ENCODE results near the gene FN1.
A peak's percentile ranks its signal among the peaks of the same experiment; 100 is the strongest.
"Not testable (repeated sequence)": the region's sequence is repeated elsewhere in the genome, so short reads cannot be mapped to it uniquely, and the experiment has no call there.

The FN1 gene

DNA sequence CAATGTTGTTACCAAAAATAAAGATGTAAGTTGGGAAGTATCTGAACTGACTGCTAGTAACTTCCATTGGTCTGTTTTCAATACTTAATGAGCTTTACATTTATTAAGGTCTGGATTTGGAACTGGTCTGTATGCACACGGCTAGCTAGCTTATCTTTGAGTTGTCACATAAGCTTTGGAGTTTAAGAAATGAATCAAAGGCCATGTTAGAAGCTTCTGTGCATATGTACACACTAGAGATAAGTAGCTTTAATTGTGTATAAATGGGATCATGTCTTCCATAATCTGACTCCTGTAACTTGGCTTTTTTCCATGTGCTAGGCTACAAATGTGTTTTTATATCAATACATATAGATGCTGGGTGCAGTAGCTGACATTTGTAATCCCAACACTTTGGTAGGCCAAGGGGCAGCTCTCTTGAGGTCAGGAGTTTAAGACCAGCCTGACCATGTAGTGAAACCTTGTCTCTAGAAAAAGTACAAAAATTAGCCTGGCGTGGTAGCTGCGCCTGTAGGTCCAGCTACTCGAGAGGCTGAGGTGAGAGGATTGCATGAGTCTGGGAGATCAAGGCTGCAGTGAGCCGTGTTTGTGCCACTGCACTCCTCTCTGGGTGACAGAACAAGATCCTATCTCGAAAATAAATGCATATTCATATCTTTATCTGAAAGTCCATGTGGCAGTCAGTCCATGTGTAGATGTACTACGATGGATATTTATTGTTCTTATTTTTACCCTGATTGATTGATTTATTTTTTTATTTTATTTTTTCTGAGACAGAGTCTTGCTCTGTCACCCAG lies 96.8 kb downstream of the FN1 start:
- DNase-seq (ENCODE audit: low read depth): no peak

DNA sequence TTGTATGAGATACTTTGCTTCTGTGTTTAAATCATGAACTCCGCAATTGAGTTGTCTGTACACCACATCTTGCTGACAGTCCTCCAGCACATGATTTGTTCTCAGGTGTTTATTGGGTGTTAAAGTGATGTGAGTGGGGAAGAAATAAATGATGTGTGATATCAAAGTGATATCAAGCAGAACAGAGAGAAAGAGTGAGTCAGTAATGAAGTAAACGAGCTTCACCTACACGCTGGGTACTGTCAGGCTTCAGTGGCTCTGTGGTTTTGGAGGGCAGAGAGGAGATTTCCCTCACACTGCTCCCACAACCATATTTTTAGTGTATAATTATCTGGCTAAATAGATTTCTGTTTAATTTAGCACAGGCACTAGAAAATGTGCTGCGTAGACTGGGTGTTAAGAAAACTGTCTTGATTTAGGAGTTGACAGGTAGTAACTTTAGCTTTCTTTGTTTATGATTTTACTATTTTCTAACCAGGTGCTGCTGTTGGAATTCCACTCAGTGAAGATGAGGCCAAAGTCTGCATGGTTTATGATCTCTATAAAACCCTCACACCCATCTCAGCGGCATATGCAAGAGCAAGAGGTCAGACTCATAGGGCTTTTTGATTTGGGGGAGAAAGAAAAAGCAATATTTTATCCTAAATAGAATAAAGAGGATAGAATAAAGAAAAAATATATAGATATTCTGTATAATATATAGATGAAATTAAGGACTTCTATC lies 102.8 kb downstream of the FN1 start:
- DNase-seq (ENCODE audit: low read depth): no peak

- DNase-seq (ENCODE audit: low read depth): no peak
Measured at GRCh38 chr2:215328066-215328465, 107.8 kb downstream of the FN1 start.

DNA sequence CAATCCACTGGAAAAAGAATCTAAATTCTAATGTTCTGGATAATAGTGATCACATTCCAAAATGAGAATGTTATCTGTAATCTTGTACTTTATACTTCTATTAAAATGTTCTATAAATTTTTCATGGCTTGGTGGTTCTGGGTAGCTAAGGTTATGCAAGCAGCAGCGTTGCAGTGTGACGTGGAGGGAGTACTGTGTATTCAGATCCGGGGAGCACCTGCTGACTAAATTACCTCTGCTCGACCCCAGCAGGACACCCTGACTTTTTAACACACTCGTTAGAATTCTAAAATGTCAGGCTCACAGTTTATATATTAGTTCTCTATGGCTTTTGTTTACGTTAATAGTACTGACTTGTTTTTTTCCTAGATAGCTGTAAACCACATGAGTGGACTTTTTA lies 111.1 kb downstream of the FN1 start:
- no peak for DNase-seq (ENCODE audit: low read depth)

- no peak for DNase-seq (ENCODE audit: low read depth)
Measured at GRCh38 chr2:215320679-215321078, 115.2 kb downstream of the FN1 start.

DNA sequence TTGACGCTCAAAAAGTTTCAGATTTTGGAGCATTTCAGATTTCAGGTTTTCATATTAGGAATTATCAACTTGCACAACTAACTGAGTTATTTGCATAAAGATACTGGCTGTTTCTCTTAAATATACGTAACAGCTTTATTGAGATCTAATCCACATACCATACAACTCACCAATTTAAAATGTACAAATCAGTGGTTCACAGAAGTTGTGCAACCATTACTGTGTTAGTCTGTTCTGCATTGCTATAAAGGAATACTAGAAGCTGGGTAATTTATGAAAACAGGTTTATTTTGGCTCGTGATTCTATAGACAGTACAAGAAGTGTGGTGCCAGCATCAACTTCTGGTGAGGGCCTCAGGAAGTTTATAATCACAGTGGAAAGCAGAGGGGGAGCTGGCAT lies 115.8 kb downstream of the FN1 start:
- no peak for DNase-seq (ENCODE audit: low read depth)

DNA sequence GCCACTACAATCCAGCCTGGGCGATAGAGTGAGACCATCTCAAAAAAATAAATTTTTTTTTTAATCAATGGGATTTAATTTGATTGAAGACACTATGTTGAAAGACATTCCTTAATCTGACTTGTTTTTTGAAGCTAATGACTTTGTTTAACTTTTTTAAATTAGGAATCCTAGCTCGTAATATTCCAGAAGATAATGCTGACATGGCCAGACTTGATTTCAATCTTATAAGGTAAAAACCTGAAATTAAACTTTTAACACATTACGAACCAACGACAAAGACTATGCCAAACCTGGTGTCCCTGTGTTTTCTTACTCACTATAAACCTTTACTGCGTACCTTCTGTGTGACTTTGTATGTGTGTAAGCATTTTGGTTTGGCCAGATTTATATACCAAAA lies 116.4 kb downstream of the FN1 start:
- no peak for DNase-seq (ENCODE audit: low read depth)

DNA sequence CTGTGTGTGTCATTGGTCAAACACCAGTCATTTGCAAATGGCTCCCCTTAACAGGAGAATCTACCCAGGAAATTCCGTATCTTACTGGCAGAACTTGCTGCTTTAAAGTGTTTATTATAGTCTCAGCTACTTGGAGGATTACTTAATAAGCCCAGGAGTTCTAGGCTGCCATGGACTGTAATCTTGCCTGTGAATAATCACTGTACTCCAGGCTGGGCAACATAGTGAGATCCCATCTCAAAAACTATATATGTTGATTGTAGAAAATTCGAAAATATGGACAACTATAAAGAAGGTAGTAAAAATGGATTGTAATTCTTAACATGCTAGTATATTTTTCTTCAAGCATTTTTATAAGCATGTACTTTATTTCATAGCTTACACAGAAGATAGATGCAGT lies 119.5 kb downstream of the FN1 start:
- no peak for DNase-seq (ENCODE audit: low read depth)

GRCh38 chr2:215315301-215315700 lies 120.6 kb downstream of the FN1 start:
- DNase-seq (ENCODE audit: low read depth): no peak

DNA sequence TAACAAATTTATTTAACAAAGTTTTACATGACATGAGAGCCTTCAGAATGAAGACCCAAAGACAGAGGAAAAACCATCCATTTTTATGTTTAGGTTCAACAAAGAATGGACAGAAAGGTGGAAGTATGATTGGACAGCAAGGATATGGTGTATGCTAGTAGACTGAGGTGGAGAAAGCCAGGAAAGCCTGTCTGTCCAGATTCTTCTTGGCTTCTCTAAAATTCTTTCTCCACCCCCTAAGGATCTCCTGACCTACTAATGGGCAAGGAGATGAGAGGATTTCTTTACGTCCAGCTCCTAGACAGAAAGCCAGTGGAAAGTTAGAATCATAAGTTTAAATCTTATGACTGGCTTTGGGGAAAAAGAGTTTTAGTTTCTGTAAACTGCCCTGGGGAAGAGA lies 121.0 kb downstream of the FN1 start:
- no peak for DNase-seq (ENCODE audit: low read depth)

GRCh38 chr2:215313255-215313613 lies 122.6 kb downstream of the FN1 start:
- no peak for DNase-seq (ENCODE audit: low read depth)

GRCh38 chr2:215311625-215312396 lies 124.1 kb downstream of the FN1 start, which contains the start of gene ATIC:
ATIC (plus strand) TSS chr2:215312059; CDS start chr2:215312143, 84 bp downstream.
- peak; percentile 83 for DNase-seq (ENCODE audit: low read depth)

GRCh38 chr2:215311259-215311624 lies 124.6 kb downstream of the FN1 start:
- not testable (repeated sequence) for DNase-seq (ENCODE audit: low read depth)

Measured in activated T-helper 9 cell treated with anti-CD3 and anti-CD28 coated beads, Interleukin-2, amount 50 U/mL, for 16 hours (primary cell).